Smooth muscle cell (in vitro differentiated cells): Measurements from ENCODE around the gene DDX10. TPM values are rescaled to one million over a fixed set of nuclear protein-coding genes. Genes with fewer than 3 reads are reported as not detected.

ENCODE experiments used
- DNase-seq: peaks from one replicate; lab custom pipeline; 2025; ENCODE audit not compliant: unreplicated experiment; lab: John Stamatoyannopoulos, UW
- H2AFZ ChIP-seq: fragments of 200-600 bp; sonication (generic); 2 replicates; pipeline ENCODE4 v1.6.0; 2016; ENCODE audit warnings: antibody characterized with exemption, low read depth, mild to moderate bottlenecking
- H3F3A ChIP-seq: fragments of 200-600 bp; sonication (generic); 2 replicates; pipeline ENCODE4 v1.6.0; 2017; ENCODE audit warnings: antibody characterized with exemption, low read depth
- H3K27ac ChIP-seq: fragments of 200-600 bp; sonication (generic); 2 replicates; pipeline ENCODE4 v1.5.1; 2016; ENCODE audit warnings: low read depth, mild to moderate bottlenecking
- H3K27me3 ChIP-seq: fragments of 200-600 bp; sonication (generic); 2 replicates; pipeline ENCODE4 v1.6.1; 2016; ENCODE audit warnings: low read depth, mild to moderate bottlenecking
- H3K36me3 ChIP-seq: fragments of 200-600 bp; sonication (generic); 2 replicates; pipeline ENCODE4 v1.5.1; 2016; ENCODE audit warnings: low read depth
- H3K4me1 ChIP-seq: fragments of 200-600 bp; sonication (generic); 2 replicates; pipeline ENCODE4 v1.5.1; 2016; ENCODE audit warnings: low read depth
- H3K4me2 ChIP-seq: fragments of 200-600 bp; sonication (generic); 2 replicates; pipeline ENCODE4 v1.6.0; 2016; ENCODE audit warnings: mild to moderate bottlenecking
- H3K4me3 ChIP-seq: fragments of 200-600 bp; sonication (generic); 2 replicates; pipeline ENCODE4 v1.5.1; 2016; ENCODE audit warnings: mild to moderate bottlenecking
- H3K79me2 ChIP-seq: fragments of 200-600 bp; sonication (generic); 2 replicates; pipeline ENCODE4 v1.6.0; 2016; ENCODE audit warnings: low read depth, mild to moderate bottlenecking
- H3K9ac ChIP-seq: fragments of 200-600 bp; sonication (generic); 2 replicates; pipeline ENCODE4 v1.6.0; 2016; ENCODE audit warnings: low read depth
- H3K9me3 ChIP-seq: fragments of 200-600 bp; sonication (generic); replicated peaks from 2 replicates; pipeline ENCODE4 v1.5.1; 2016; ENCODE audit warnings: low read depth
- H4K20me1 ChIP-seq: fragments of 200-600 bp; sonication (generic); 2 replicates; pipeline ENCODE4 v1.6.0; 2016; ENCODE audit warnings: low read depth
- WGBS: methylation state at CpG from one replicate; pipeline ENCODE4 v1.1.7; 2016; ENCODE audit warnings: low lambda C conversion rate; 5-methylcytosine and 5-hydroxymethylcytosine counted together
- polyA plus RNA-seq: library from polyadenylated mRNA; unstranded; fragments of >200 nt; fragmentation: Nextera tagmentation; extraction: Ambion mirVana; gene quantifications from 2 replicates; pipeline ENCODE4 v1.2.1, GENCODE V29; 2016
- total RNA-seq: library from RNA; depleted of rRNA; stranded (reverse); fragments of >200 nt; gene quantifications from 2 replicates; pipeline ENCODE4 v1.2.3, GENCODE V29; 2014
- TF ChIP-seq, protein P1 (sequence below): fragments of 200-600 bp; sonication (generic); IDR thresholded peaks from 2 replicates; pipeline ENCODE4 v1.5.1; 2017; ENCODE audit warnings: borderline replicate concordance, mild to moderate bottlenecking, antibody characterized with exemption; ENCODE audit not compliant: insufficient read depth, poor library complexity, severe bottlenecking

Gene DDX10
- total and polyA plus RNA-seq, 2 experiments from 2014 or later: 7.3 to 15.7 TPM

DNA sequence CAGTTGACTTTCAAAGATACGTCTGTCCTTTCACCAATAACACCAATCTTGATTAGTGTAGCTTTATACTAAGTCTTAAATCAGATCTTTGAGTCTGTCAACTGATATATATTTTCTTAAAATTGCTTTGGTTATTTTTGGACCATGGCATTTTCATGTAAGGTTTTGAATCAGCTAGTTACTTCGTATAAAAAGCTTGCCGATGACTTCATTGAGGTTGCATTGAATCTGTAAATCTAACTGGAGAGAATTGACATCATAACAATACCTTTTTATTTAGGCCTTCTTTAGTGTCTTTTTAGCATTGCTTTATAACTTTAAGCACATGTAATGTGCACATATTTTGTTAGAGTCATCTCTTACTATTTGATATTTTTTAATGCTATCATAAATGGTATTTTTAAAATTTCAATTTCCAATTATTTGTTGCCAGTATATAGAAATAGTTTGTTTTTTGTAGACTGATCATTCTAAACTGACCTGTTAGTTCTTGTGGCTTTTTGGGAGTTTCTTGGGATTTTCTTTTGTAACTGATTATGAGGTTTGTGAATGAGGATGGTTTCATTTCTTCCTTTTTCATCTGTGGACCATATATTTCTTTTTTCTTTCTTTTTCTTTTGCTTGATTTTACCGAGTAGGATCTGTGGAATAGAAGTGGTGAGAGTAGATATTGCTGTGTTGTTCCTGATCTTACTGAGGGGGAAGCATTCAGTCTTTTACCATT lies 61.4 kb downstream of the DDX10 start:
- Histone ChIP-seq H3K79me2 (no peaks in the 10 kb centered on the region), H3K27me3 (no peaks in the 10 kb centered on the region), H3K9me3 (no peaks in the 10 kb centered on the region), H3K27ac (no peak overlapping the region), H2AFZ (no peak overlapping the region), H3K36me3 (peaks cover 8% of the 10 kb centered on the region), H3K4me2 (no peak overlapping the region), H3K4me1 (no peaks in the 10 kb centered on the region), H3F3A (no peaks in the 10 kb centered on the region), H4K20me1 (no peaks in the 10 kb centered on the region), H3K9ac (no peak overlapping the region), H3K4me3 (no peak overlapping the region)
- WGBS: 97% methylated on average over 4 of the region's 4 CpGs
- DNase-seq: no peak
- TF ChIP-seq, protein P1, sequence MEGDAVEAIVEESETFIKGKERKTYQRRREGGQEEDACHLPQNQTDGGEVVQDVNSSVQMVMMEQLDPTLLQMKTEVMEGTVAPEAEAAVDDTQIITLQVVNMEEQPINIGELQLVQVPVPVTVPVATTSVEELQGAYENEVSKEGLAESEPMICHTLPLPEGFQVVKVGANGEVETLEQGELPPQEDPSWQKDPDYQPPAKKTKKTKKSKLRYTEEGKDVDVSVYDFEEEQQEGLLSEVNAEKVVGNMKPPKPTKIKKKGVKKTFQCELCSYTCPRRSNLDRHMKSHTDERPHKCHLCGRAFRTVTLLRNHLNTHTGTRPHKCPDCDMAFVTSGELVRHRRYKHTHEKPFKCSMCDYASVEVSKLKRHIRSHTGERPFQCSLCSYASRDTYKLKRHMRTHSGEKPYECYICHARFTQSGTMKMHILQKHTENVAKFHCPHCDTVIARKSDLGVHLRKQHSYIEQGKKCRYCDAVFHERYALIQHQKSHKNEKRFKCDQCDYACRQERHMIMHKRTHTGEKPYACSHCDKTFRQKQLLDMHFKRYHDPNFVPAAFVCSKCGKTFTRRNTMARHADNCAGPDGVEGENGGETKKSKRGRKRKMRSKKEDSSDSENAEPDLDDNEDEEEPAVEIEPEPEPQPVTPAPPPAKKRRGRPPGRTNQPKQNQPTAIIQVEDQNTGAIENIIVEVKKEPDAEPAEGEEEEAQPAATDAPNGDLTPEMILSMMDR: no peak

DNA sequence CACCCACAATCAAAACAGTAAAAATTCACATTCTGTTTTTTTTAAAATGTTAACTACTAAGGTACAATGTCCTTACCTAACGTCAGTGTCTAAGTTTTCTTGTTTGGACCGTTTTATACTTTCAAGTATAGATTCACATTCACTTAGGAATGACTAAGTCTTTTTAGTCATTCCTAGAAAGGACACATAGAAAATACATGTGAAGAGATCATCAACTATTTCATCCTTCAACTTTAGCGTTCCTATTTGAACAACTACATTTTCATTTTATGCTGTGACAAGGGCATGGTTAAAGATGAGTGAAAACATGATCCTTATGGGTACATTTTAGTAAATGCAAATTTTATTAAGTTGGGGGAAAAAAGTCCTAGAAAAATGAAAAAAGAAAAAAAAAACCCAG lies 62.8 kb downstream of the DDX10 start:
- Histone ChIP-seq H3F3A (no peaks in the 10 kb centered on the region), H4K20me1 (no peaks in the 10 kb centered on the region), H3K4me1 (no peaks in the 10 kb centered on the region), H3K9ac (no peak overlapping the region), H2AFZ (no peak overlapping the region), H3K4me2 (no peak overlapping the region), H3K27me3 (no peaks in the 10 kb centered on the region), H3K79me2 (no peaks in the 10 kb centered on the region), H3K27ac (no peak overlapping the region), H3K9me3 (no peaks in the 10 kb centered on the region), H3K4me3 (no peak overlapping the region), H3K36me3 (peaks cover 6% of the 10 kb centered on the region)
- no peak for DNase-seq
- TF ChIP-seq, protein P1: no peak
- 94% methylated on average over 3 of the region's 3 CpGs for WGBS

DNA sequence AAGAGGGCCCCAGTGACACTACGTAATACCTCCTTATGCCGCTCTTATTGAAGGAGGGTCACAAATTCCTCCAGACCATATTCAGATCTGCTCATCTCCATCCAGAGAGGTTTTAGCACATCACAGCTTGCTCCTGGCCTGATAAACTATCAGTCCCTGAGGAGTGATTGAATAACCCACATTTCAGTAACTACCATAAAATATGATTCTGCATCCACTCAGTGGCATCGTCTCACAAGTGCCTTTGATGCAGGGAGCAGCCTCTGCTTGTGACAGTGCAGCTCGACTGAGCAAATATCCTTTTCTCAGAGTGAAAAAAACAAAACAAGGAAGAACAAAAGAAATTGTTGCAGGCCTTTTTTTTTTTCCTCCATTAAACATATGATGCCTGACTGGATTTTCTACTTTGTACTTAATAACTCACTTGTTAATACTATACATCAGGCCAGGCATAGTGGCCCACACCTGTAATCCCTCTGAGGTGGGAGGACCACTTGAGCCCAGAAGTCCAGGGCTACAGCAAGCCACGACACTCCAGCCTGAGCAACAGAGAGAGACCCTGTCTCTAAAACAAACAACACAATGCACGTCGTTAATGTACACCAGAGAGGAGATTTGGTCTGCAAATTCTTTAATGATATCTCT lies 64.5 kb downstream of the DDX10 start:
- Histone ChIP-seq H3K27me3 (no peaks in the 10 kb centered on the region), H3K36me3 (peaks cover 3% of the 10 kb centered on the region), H3K4me1 (no peaks in the 10 kb centered on the region), H2AFZ (no peak overlapping the region), H4K20me1 (no peaks in the 10 kb centered on the region), H3F3A (no peaks in the 10 kb centered on the region), H3K79me2 (no peaks in the 10 kb centered on the region), H3K9ac (no peak overlapping the region), H3K4me3 (no peak overlapping the region), H3K9me3 (no peaks in the 10 kb centered on the region), H3K27ac (no peak overlapping the region), H3K4me2 (no peak overlapping the region)
- TF ChIP-seq, protein P1: no peak
- DNase-seq: no peak
- WGBS: 88% methylated on average over 7 of the region's 7 CpGs
